Activated T-cell treated with anti-CD3 and anti-CD28 coated beads, Interleukin-2, amount 50 U/mL, for 48 hours (primary cell): ENCODE results near the gene RPS6KA2.
A peak's percentile ranks its signal among the peaks of the same experiment; 100 is the strongest.

Experiments used
- DNase-seq, 2 experiments: peaks; one replicate each; pipeline ENCODE4 v3.0.0-alpha.2; 2020

The RPS6KA2 gene

DNA sequence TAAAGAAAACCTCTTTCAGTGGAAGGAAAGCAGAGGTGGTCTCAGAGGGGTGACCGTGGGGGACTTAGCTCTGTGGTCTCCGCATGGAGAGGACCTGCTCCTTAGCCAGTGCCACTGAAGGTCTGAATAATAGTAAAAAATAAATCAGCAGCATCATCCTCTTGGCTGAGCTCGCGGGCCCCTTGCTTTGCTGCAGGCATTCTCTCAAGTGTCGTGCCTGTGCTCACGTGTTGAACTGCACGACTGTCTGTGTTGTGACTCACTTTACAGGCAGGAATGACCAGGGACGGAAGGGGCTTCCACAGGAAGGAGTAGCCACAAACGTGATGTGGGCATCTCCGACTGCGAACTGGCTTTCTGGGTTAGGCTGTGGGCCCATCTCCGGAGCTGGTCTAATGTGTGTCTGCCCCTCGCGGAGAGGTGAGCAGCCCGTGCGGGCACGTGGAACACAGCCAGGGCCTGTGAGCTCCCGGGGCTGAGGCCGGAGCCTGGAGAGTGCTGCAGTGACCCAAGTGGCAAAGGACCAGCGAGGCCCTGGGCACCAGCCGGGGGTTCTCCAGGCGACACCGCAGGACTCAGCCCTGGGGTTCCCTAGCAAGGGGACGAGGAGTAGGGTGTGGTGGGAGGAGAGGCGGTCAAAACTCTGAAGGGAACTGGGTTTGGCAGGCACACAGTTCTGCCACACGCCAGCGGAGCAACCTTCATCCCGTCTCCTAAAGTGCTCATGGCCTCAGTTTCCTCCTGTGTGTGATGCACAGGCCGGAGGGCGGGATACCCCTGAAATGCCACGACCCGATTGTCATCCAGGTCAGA is 129.8 kb downstream of the RPS6KA2 start:
- DNase-seq, result no peak

- DNase-seq, result no peak
Observed at GRCh38 chr6:166496460-166496859, 130.6 kb downstream of the RPS6KA2 start.

GRCh38 chr6:166495487-166496314 is 131.3 kb downstream of the RPS6KA2 start:
- DNase-seq, result no peak

- peak; percentile 83 for DNase-seq
Observed at GRCh38 chr6:166494757-166495486, 132.1 kb downstream of the RPS6KA2 start.

GRCh38 chr6:166494101-166494441 is 133.0 kb downstream of the RPS6KA2 start:
- no peak for DNase-seq

- DNase-seq, result no peak
Observed at GRCh38 chr6:166493427-166494100, 133.5 kb downstream of the RPS6KA2 start.

DNA sequence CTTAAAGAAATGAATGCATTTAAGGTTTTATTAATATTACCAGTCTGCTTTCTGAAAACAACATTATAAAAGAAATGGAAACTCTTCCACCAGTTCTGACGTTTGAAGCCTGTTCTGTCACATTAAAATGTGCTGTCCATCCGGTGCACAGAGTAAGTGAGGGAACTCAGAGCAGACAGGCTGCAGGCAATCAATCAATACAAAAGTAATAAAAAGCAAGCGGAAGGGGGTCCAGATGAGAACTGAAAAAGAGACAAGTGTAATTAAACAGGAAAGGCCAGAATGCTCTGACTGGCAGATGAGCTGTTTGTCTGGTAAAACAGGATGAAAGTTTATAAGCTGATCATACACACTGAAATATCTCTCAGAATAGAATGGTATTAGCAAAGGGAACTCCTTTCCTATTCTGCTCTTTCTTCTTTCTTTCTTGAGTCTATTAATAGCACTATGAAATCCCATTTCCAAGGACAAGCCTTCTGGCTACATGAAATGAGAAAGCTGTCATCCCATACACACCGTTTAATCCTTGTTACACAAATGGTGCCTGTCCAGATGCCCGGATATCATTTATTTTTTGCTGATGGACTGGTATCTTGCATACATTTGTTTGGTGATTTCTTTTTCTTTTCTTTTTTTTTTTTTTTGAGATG is 134.8 kb downstream of the RPS6KA2 start:
- no peak for DNase-seq

DNA sequence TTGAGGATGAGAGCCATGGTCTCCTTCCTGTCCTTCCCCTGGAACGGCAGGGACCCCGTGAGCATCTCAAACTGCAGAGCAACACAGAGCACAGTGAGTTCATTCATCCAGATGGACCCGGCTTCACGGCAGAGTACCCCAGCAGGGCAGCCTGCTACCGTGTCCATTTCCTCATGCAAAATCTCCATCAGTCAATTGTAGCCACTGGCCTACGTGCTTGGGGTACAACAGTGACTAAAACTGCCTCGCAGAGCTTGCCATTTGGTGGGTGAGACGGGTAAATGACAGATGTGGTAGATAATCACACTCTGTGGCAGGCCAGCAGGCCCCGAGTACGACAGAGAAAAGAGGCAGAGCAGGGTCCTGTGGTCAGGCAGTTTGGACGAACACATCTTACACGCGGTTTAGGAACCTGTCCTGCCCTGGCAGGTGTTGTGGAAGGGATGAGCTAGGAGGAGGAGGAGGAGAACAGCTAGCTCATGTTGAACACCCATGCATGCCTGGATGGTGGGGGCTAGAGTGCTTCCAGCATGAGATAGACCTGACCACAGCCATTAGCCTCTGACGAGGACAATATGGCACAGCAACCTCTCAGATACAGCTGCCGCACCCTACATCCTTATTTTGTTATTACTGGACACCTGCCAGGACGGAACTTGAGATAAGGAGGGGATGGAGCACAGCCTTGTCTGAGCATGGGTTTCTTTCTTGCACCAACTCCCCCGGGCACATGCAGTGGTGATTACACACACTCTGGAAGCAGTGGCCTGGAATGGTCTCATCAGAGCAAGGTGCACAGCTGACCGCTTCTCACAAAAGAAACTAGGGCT is 136.2 kb downstream of the RPS6KA2 start:
- no peak for DNase-seq

- DNase-seq, result no peak
Observed at GRCh38 chr6:166489301-166490155, 137.5 kb downstream of the RPS6KA2 start.

GRCh38 chr6:166488701-166489100 is 138.3 kb downstream of the RPS6KA2 start:
- DNase-seq, result no peak

- peak; percentile 71 to 75 for DNase-seq
Observed at GRCh38 chr6:166488076-166488685, 138.9 kb downstream of the RPS6KA2 start.

DNA sequence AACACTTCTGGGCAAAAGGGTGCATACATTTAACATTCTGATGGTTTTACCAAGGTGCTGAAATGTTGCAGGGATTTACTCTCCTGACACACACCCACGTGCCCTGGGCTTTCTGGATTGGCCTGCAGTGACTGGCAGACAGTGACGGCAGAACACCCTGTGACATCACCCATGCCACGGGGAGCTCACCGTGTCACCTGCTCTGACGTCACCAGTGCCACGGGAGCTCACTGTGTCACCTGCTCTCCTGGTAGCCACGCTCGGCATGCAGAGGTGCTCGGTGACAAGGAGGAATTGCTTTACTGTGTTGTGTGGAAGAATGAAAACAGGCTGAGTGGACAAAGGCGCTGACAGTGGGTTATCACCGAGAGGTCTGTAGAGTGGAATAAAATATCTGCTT is 139.9 kb downstream of the RPS6KA2 start:
- no peak for DNase-seq

GRCh38 chr6:166486536-166486880 is 140.5 kb downstream of the RPS6KA2 start:
- no peak for DNase-seq

DNA sequence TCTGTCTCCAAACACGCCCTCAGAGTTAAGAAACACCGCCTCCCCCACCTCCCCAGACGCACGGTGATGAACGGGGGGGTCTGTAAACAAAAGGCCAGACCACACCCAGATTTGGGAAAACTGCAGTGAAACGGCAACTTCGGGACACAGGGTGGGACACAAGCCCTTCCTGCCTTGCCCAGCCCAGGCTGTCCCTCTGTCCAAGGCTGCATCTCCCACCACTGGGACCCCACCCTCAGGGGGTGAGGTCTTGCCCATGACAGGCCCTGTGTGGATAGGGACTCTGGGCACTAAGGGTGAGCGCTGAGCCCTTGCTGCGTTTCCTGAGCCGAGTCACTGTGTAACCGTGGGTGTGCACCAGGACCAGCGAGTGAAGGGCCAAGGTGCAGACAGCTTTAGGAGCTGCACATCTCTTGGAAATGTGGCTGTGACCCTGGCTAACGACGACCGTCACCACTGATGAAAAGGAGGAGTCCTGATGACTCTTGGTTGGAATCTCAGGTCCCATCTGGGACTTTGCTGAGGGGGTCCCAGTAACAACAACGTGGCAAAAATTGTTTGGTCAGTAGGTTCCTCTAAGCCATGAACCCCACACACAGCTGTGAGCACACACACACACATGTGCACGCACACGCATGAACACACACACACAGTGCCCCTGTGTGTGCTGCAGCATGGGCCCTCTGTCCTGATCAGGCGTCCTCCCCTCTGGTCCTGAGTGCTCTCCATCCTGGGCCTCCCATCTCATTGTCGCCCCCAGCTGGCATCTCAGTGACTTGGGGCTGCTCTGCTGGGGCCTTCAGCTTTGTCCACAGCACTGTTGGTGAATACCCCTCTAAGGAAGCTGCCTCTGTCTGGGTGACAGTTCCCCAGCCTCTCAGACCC is 141.2 kb downstream of the RPS6KA2 start:
- DNase-seq, result no peak

DNA sequence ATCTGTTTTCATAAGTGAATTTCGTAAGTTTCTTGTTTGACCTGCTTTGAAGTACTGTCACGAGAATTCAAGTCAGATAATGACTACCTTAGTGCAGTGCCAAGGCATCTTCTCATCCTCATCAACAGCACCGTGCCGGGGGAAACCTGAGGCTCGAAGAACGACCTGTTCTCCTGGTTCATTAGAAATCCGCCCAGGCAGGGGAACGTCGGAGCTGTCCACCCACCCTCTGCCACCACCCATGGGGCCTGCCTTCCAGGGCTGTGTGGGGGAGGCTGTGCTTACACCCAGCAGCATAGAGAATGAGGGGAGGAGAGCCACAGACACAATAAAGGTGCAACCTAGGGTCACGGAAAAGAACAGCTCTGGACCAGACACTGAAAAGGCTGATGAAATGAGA is 142.2 kb downstream of the RPS6KA2 start:
- DNase-seq, result no peak

DNA sequence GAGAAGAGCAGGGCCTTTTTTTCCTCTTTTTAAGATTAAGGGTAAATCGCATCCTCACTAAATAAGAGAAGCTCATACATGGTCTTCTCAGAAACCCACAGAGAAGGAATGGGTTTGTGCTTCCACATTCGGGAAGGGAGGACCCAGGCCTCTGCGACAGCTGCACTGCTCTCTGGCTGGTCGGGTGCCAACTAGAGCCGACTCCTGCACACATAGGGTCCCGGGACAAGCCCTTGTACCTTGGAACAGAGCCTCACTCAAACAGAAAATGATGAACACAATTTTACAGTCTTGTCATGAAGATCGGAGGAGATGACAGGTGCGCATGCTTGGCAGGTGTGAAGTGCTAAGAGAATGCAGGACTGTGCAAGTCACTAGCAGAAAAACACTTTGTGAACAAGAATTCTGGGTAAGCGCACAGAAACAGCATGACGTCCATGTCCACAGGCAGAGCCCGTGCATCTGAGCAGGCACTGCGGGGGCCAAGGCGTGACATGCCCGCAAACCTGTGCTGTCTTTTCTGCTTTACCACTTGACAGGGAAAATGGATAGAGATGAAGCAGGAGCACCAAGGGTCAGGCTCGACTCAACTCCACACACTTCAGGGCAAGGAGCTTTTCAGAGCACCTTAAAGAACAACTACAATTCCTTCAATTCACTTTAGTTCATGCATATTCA is 143.3 kb downstream of the RPS6KA2 start:
- DNase-seq, result no peak

GRCh38 chr6:166483026-166483425 is 144.0 kb downstream of the RPS6KA2 start:
- no peak for DNase-seq
